ENCODE data around the gene SRD5A2.
"Not testable (repeated sequence)": the region's sequence is repeated elsewhere in the genome, so short reads cannot be mapped to it uniquely, and the experiment has no call there.

The SRD5A2 gene

GRCh38 chr2:31533036-31533435 lies 47.7 kb downstream of the SRD5A2 start:
- no peak for DNase-seq (ENCODE audit: low spot score)

- no peak for DNase-seq (ENCODE audit: low spot score)
Measured at GRCh38 chr2:31531101-31531500, 49.6 kb downstream of the SRD5A2 start.

GRCh38 chr2:31529256-31529655 lies 51.5 kb downstream of the SRD5A2 start:
- DNase-seq (ENCODE audit: low spot score) = no peak

- DNase-seq (ENCODE audit: low spot score) = no peak
Measured at GRCh38 chr2:31528823-31529222, 51.9 kb downstream of the SRD5A2 start.

- no peak for DNase-seq (ENCODE audit: low spot score)
Measured at GRCh38 chr2:31526946-31527732, 53.6 kb downstream of the SRD5A2 start.

GRCh38 chr2:31525876-31526275 lies 54.9 kb downstream of the SRD5A2 start:
- DNase-seq (ENCODE audit: low spot score) = no peak

GRCh38 chr2:31524592-31524991 lies 56.1 kb downstream of the SRD5A2 start:
- DNase-seq (ENCODE audit: low spot score) = no peak

- DNase-seq (ENCODE audit: low spot score) = peak; percentile 58
Measured at GRCh38 chr2:31523871-31524492, 56.8 kb downstream of the SRD5A2 start.

- DNase-seq (ENCODE audit: low spot score) = no peak
Measured at GRCh38 chr2:31522786-31523185, 58.0 kb downstream of the SRD5A2 start.

GRCh38 chr2:31517442-31518203 lies 63.1 kb downstream of the SRD5A2 start:
- DNase-seq (ENCODE audit: low spot score) = no peak

GRCh38 chr2:31515586-31515985 lies 65.2 kb downstream of the SRD5A2 start:
- no peak for DNase-seq (ENCODE audit: low spot score)

- DNase-seq (ENCODE audit: low spot score) = no peak
Measured at GRCh38 chr2:31513553-31513952, 67.2 kb downstream of the SRD5A2 start.

GRCh38 chr2:31511376-31511775 lies 69.4 kb downstream of the SRD5A2 start:
- DNase-seq (ENCODE audit: low spot score) = no peak

- DNase-seq (ENCODE audit: low spot score) = no peak
Measured at GRCh38 chr2:31505111-31505510, 75.6 kb downstream of the SRD5A2 start.

GRCh38 chr2:31504311-31504710 lies 76.4 kb downstream of the SRD5A2 start:
- DNase-seq (ENCODE audit: low spot score) = no peak

GRCh38 chr2:31496451-31496874 lies 84.3 kb downstream of the SRD5A2 start:
- DNase-seq (ENCODE audit: low spot score) = not testable (repeated sequence)

- DNase-seq (ENCODE audit: low spot score) = peak; percentile 81
Measured at GRCh38 chr2:31489339-31489738, 91.4 kb downstream of the SRD5A2 start.

- DNase-seq (ENCODE audit: low spot score) = no peak
Measured at GRCh38 chr2:31483246-31483645, 97.5 kb downstream of the SRD5A2 start.

GRCh38 chr2:31476511-31477180 lies 104.1 kb downstream of the SRD5A2 start:
- DNase-seq (ENCODE audit: low spot score) = no peak

- peak; percentile 87 for DNase-seq (ENCODE audit: low spot score)
Measured at GRCh38 chr2:31475692-31476091, 105.0 kb downstream of the SRD5A2 start.

- no peak for DNase-seq (ENCODE audit: low spot score)
Measured at GRCh38 chr2:31474296-31474695, 106.4 kb downstream of the SRD5A2 start.

Measured in kidney tubule cell (primary cell).